GM21381 (cell line): ENCODE measurements around the gene PLEKHO2.

Experiments
- ATAC-seq: cut with Tn5 transposase; IDR thresholded peaks from one replicate; pipeline ENCODE4 v1.9.1; 2021; ENCODE audit warnings: mild to moderate bottlenecking, moderate library complexity; ENCODE audit not compliant: unreplicated experiment

PLEKHO2 gene

DNA sequence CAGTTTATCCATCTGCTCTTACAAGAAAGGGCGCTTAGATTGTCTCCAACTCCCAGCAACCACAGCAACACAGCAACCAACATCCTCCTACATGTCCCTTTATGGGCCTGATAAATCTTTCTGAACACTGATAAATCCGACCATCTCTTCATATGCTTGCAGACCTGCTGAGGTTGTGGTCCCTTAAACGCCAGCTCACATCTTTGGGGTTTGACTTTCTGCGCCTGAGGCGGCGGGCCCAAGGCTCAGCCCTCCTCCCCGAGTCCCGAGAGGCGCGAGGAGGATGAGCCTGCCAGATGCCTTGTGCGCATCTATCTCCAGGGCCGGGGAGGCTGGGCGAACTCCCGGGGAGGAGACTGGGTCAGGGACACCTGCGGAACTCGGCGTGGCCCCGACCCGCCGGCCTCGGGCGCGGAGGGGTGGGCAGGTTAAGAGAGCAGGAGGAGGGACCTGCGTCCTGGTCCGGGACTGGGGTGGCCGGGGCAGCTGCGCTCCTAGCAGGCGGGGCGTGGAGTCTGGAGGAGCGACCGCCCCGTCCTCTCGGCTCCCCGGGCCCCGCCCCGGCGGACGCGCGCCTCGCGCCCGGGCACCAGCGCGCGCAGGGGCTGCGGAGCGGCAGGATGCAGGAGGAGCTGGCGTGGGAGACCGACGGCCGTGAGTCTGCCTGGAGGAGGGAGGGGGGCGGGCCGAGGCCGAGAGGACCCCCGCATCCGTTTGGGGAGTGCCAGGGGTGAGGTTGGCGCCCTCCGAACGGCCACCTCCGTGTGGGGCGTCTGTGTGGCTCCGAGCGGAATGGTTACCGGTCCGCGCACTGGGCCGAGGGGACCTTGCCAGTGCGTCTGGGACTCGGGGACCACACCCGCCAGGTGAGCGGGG lies 69.8 kb downstream of the PLEKHO2 start, which contains the start of gene ANKDD1A:
Gene ANKDD1A (plus strand): TSS at position 592 of the 876 bp plus-strand sequence. CDS start 29 bp downstream, at position 621.
- ATAC-seq: no peak

DNA sequence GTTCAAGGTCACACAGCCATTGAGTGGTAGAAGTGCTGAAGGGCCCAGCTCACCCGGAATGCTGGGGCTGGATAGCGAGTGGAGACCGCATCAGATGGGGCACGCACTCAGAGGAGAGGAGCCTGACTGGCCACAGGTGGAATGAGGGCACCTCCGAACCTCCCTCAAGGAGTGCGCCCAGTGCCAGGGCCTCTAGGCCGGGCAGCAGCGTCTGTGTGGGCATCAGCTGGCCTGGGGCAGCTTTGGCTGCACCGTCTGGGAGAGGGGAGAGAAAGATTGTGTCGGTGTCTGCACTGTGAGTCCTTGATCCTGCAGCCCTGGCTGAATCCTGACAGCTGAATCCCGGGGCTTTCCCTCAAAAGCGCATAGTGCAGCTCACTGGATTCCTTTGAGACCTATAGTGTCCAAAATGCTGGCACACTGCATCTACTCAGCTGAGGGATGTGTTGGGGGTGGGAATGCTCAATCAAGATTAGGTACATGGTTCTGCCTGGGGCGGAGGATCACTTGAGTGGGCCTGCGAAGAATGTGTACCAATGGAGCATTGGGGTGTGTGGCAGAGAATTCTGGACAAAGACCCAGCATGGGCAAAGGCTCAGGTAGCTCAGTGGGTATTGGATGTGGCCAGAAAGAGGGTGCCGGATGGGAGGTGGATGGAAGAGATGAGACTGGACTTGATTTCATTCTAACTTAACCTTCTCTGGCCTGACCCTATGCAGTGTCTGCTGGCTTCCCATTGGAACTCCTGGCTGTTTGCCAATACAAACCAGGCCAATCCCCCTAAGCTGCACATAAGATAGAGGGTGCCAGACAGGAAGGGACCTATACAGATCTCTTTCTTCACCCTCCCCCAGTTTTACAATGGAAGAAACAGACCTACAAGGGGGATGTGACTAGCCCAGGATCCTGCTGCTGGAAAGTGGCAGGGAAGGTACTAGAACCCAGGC lies 70.9 kb downstream of the PLEKHO2 start:
- ATAC-seq: no peak

DNA sequence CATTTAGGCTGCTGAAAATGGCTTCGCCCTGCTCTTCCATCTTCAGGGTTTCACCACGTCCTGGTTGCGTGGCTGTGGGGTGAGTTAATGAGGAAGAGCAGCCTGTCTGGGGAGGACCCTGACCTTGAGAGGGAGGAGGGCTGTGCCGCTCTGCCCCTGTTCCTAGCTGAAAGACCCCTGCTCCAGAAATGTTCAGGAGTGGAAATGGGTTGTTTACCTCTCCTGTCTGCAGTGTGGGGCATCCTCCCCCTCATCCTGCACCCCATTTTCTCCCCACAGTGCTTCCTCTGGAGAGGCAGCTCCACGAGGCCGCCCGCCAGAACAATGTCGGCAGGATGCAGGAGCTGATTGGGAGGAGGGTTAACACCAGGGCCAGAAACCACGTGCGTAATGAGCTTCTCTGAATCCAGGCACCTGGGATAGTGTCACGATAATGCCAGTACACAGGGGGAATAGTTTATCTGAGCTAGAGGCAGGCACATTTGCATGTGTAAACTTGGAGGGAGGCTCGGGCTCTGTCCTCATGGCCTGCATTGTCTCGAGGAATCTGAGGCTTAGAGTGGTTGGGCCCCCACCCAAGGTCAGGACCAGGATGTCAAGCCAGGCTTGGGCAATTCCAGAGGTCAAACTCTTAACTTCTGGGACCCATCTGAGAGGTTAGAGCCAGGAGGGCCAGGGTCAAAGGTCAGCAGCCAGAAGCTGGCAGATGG lies 74.0 kb downstream of the PLEKHO2 start:
- ATAC-seq: no peak

DNA sequence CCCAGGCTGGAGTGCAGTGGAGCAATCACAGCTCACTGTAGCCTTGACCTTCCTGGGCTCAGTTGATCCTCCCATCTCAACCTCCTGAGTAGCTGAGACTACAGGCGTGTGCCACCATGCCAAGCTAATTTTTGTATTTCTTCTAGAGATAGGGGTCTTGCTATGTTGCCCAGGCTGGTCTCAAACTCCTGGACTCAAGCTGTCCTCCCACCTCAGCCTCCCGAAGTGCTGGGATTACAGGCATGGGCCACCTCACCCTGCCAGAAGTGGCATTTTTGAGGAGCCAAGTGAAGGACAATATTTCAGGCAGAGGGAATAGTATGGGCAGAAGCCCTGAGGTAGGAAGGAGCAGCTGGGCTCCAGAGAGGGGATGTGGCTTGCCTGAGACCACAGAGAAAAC lies 74.7 kb downstream of the PLEKHO2 start:
- no peak for ATAC-seq

DNA sequence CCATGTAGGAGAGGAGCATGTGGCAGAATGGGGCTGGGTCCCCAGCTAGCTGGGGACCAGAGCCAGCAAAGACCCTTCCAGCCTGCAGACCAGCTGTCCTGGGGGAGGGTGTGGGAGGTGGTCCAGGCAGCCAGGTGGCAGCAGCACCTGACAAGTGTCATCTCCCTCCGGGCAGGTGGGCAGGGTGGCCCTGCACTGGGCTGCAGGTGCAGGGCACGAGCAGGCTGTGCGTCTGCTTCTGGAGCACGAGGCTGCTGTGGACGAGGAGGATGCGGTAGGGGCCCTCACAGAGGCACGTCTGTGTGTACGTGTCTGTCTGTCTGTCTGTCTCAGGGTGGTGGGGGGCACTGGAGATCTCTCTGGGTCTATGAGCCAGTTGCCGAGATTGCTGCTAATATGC lies 75.5 kb downstream of the PLEKHO2 start:
- no peak for ATAC-seq
